ENCODE results near the gene RHO.

Gene RHO

GRCh38 chr3:129502641-129503408 lies 25.6 kb upstream of the RHO start:
- H3K4me1 ChIP-seq (ENCODE audit: low read depth, poor library complexity, severe bottlenecking) = peaks cover 70% of the 10 kb centered on the region
- no peaks in the 10 kb centered on the region for H3K36me3 ChIP-seq (ENCODE audit: insufficient read depth)
- no peak for TF ChIP-seq CTCF (conservative IDR thresholded peaks at IDR 0.05; ENCODE audit: low read depth, low read length)

DNA sequence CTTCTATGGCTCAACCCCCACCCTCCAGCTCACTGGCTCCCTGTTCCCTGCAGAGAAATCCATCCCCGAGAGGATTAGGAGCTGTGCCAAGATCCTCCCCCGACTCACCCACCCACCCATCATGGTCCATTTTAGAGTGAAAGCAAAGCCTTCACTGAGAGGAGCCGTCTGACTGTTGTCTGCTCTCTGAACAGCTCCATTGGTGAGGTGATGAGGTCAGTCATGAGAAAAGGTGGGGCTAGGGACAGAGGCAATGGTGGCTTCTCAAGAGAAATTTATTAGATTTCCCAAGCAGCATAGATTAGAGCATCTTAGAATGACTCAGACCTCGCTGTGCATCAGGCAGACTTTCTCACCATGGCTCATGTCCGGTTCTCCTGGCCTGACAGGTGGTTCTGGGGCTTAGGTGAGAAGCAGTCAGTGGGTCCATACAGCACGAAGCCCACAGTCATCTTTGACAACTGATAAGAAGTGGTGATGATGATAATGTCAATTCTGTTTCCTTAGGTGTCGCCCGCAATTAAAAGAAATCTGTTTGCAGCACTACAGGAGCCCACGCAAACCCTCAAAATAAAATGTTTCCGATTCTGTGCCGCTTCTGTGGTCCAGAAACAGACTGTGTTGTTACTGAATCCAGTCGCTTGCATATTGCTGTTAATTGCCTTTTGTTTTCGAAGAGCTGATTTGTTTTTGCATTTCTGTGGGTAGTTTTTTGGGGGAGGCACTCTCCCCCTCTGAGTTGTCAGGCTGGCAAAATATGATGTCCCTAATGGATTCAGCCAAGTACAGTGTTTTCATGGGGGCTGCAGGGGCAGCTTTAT lies 24.8 kb upstream of the RHO start:
- Histone ChIP-seq H4K20me1 (ENCODE audit: insufficient read depth) (no peaks in the 10 kb centered on the region), H3K4me1 (ENCODE audit: low read depth, poor library complexity, severe bottlenecking) (peaks cover 78% of the 10 kb centered on the region), H3K4me2 (peak overlapping the region; percentile 75), H3K4me3 (IDR thresholded peaks at IDR 0.05; ENCODE audit: insufficient read depth, low read depth, low read length) (peak overlapping the region; percentile 22), H3K27ac (peak overlapping the region; percentile 84), H3K9ac (peak overlapping the region; percentile 53; the same call in 1 of the 2 replicates), H3K36me3 (ENCODE audit: insufficient read depth) (no peaks in the 10 kb centered on the region), H3K79me2 (ENCODE audit: insufficient read depth, low read depth) (no peaks in the 10 kb centered on the region), H3K27me3 (ENCODE audit: insufficient read depth, low read depth) (no peaks in the 10 kb centered on the region), H2AFZ (ENCODE audit: low read depth) (peak overlapping the region; percentile 60)
- no peak for TF ChIP-seq CTCF (conservative IDR thresholded peaks at IDR 0.05; ENCODE audit: low read depth, low read length)

More at GRCh38 chr3:129502641-129503408, 25.6 kb upstream of the RHO start:
- peak overlapping the region; percentile 75 for H3K4me2 ChIP-seq
- H3K27me3 ChIP-seq (ENCODE audit: insufficient read depth, low read depth) = no peaks in the 10 kb centered on the region
- H3K9ac ChIP-seq = peak overlapping the region; percentile 53; the same call in 1 of the 2 replicates
- peak overlapping the region; percentile 60 for H2AFZ ChIP-seq (ENCODE audit: low read depth)
- H3K79me2 ChIP-seq (ENCODE audit: insufficient read depth, low read depth) = no peaks in the 10 kb centered on the region
- H3K27ac ChIP-seq = peak overlapping the region; percentile 84
- H4K20me1 ChIP-seq (ENCODE audit: insufficient read depth) = no peaks in the 10 kb centered on the region
- H3K4me3 ChIP-seq (IDR thresholded peaks at IDR 0.05; ENCODE audit: insufficient read depth, low read depth, low read length) = no peak overlapping the region

- H3K4me3 ChIP-seq (IDR thresholded peaks at IDR 0.05; ENCODE audit: insufficient read depth, low read depth, low read length) = peak overlapping the region; percentile 22
- H3K9ac ChIP-seq = peak overlapping the region; percentile 53; the same call in 1 of the 2 replicates
- H3K27me3 ChIP-seq (ENCODE audit: insufficient read depth, low read depth) = no peaks in the 10 kb centered on the region
- H3K79me2 ChIP-seq (ENCODE audit: insufficient read depth, low read depth) = no peaks in the 10 kb centered on the region
- H3K4me1 ChIP-seq (ENCODE audit: low read depth, poor library complexity, severe bottlenecking) = peaks cover 80% of the 10 kb centered on the region
- no peaks in the 10 kb centered on the region for H3K36me3 ChIP-seq (ENCODE audit: insufficient read depth)
- TF ChIP-seq CTCF (conservative IDR thresholded peaks at IDR 0.05; ENCODE audit: low read depth, low read length) = no peak
- peak overlapping the region; percentile 29 for H2AFZ ChIP-seq (ENCODE audit: low read depth)
- H3K4me2 ChIP-seq = peak overlapping the region; percentile 75
- H3K27ac ChIP-seq = peak overlapping the region; percentile 84
- H4K20me1 ChIP-seq (ENCODE audit: insufficient read depth) = no peaks in the 10 kb centered on the region
Observed at GRCh38 chr3:129504471-129505100, 23.9 kb upstream of the RHO start.

DNA sequence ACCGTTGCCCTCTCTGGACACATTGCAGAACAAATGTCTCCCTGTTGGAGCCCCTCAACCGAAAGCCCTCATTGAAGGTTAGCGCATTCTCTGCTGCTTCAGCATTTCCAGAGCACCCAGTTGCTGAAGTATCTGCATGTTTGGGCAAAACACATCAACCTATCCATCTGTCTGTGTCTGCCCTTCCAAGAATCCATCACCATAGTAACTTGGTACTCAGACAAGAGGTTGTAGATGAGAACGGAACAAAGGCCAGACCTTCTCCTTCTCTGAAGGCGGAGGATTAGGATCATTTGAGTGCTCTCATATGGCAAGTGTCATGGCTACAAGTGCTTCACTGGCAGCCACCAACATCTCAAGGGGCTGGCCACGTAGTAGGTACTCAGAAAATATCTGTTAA lies 23.1 kb upstream of the RHO start:
- TF ChIP-seq CTCF (conservative IDR thresholded peaks at IDR 0.05; ENCODE audit: low read depth, low read length) = no peak
- Histone ChIP-seq H3K27ac (peak overlapping the region; percentile 84), H3K4me1 (ENCODE audit: low read depth, poor library complexity, severe bottlenecking) (peaks cover 80% of the 10 kb centered on the region), H2AFZ (ENCODE audit: low read depth) (peak overlapping the region; percentile 29), H3K27me3 (ENCODE audit: insufficient read depth, low read depth) (no peaks in the 10 kb centered on the region), H3K4me2 (peak overlapping the region; percentile 75), H3K79me2 (ENCODE audit: insufficient read depth, low read depth) (no peaks in the 10 kb centered on the region), H3K4me3 (IDR thresholded peaks at IDR 0.05; ENCODE audit: insufficient read depth, low read depth, low read length) (no peak overlapping the region), H4K20me1 (ENCODE audit: insufficient read depth) (no peaks in the 10 kb centered on the region), H3K9ac (peak overlapping the region; percentile 53; the same call in 1 of the 2 replicates), H3K36me3 (ENCODE audit: insufficient read depth) (no peaks in the 10 kb centered on the region)

Measured in KMS-11 (cell line).